ENCODE results near the gene COL6A3. TPM values are rescaled to one million over a fixed set of nuclear protein-coding genes. Genes with fewer than 3 reads are reported as not detected.

COL6A3 gene
- total and polyA plus RNA-seq, 2 of the 13 experiments (the other 11 are each of a cell fraction or from before 2014, with no cell fraction given): 0.03 TPM; not detected in 1

- POLR2A ChIA-PET: no interaction called here
- no peak overlapping the region for H2AFZ ChIP-seq (ENCODE audit: low read length)
- in situ Hi-C loops (cut with HindIII; ENCODE audit: extremely low pct_ligation_motif_present, low pct_unique_long_range_greater_than_20kb): no loop called here
- CTCF ChIA-PET (ENCODE audit: low intra/inter-chr PET ratio, low total read pairs): no interaction called here
- FAIRE-seq: no peak
- no peak overlapping the region for H3K9ac ChIP-seq (ENCODE audit: insufficient read depth, low read depth, low read length)
- no peaks in the 10 kb centered on the region for H3K36me3 ChIP-seq (replicated peaks in 1 of 2; ENCODE audit: control insufficient read depth in 1 of 2, insufficient read depth in 2 of 2, low read length in 2 of 2)
- WGBS (ENCODE audit: low lambda C conversion rate): 4% methylated on average over 4 of the region's 4 CpGs
- H3K27me3 ChIP-seq (ENCODE audit: control insufficient read depth in 1 of 2, insufficient read depth in 2 of 2, low read length in 2 of 2): peaks cover 2 to 12% of the 10 kb centered on the region in 2 experiments; a peak in 2 of 5 replicates
- H3K4me3 ChIP-seq (replicated peaks in 1 of 3; ENCODE audit: insufficient read depth in 1 of 3, low read depth in 2 of 3, low read length in 3 of 3): no peak overlapping the region
- no peak overlapping the region for H3K27ac ChIP-seq (ENCODE audit: extremely low read length, insufficient read depth, low read length)
- no peaks in the 10 kb centered on the region for H3K4me1 ChIP-seq (ENCODE audit: insufficient read depth, low read length)
- H3K9me3 ChIP-seq (ENCODE audit: low read length): no peaks in the 10 kb centered on the region
- H3K4me2 ChIP-seq (ENCODE audit: low read depth, low read length): no peak overlapping the region
- H4K20me1 ChIP-seq (ENCODE audit: insufficient read depth, low read length): no peaks in the 10 kb centered on the region
- intact Hi-C loops (cut with micrococcal nuclease; ENCODE audit: unreplicated experiment): no loop called here
- no peaks in the 10 kb centered on the region for H3K79me2 ChIP-seq (ENCODE audit: insufficient read depth, low read length)
- DNase-seq (ENCODE audit: low spot score): no peak
- TF ChIP-seq KMT2A (CRISPR knock-in tag; IDR thresholded peaks at IDR 0.05) (no peak), ZNF562 (CRISPR knock-in tag; IDR thresholded peaks at IDR 0.05; ENCODE audit: borderline replicate concordance) (no peak), SYNCRIP (IDR thresholded peaks at IDR 0.05; ENCODE audit: insufficient read depth, low read depth, low read length) (no peak), IRF9 (CRISPR knock-in tag; IDR thresholded peaks at IDR 0.05; ENCODE audit: borderline replicate concordance) (no peak), SOX13 (IDR thresholded peaks at IDR 0.05) (no peak), SOX13 (CRISPR knock-in tag; conservative IDR thresholded peaks at IDR 0.05 in 1 of 2, IDR thresholded peaks at IDR 0.05 in 1 of 2) (no peak), RERE (CRISPR knock-in tag; IDR thresholded peaks at IDR 0.05; ENCODE audit: low read depth) (no peak), CTCF (CRISPR knock-in tag; IDR thresholded peaks at IDR 0.05) (no peak), ATF7 (IDR thresholded peaks at IDR 0.05) (no peak), ATF7 (CRISPR knock-in tag; IDR thresholded peaks at IDR 0.05) (no peak), SRSF9 (IDR thresholded peaks at IDR 0.05; ENCODE audit: borderline replicate concordance, insufficient read depth, low read depth, low read length, poor library complexity, severe bottlenecking) (no peak), TBP (CRISPR knock-in tag; IDR thresholded peaks at IDR 0.05) (no peak), MED13 (CRISPR knock-in tag; IDR thresholded peaks at IDR 0.05) (no peak), ATRX (CRISPR knock-in tag; IDR thresholded peaks at IDR 0.05; ENCODE audit: borderline replicate concordance) (no peak)
- BruUV-seq (replicated peaks): no TSS peak
- ATAC-seq: no peak
Observed at GRCh38 chr2:237330541-237330940, 83.4 kb downstream of the COL6A3 start.

Data from HepG2 (cell line).